ENCODE results near the gene MTHFSD. TPM values are rescaled to one million over a fixed set of nuclear protein-coding genes. Genes with fewer than 3 reads are reported as not detected.
A peak's percentile ranks its signal among the peaks of the same experiment; 100 is the strongest.

The MTHFSD gene
- polyA plus RNA-seq, 1 donor from 2014 or later: 25.0 TPM

DNA sequence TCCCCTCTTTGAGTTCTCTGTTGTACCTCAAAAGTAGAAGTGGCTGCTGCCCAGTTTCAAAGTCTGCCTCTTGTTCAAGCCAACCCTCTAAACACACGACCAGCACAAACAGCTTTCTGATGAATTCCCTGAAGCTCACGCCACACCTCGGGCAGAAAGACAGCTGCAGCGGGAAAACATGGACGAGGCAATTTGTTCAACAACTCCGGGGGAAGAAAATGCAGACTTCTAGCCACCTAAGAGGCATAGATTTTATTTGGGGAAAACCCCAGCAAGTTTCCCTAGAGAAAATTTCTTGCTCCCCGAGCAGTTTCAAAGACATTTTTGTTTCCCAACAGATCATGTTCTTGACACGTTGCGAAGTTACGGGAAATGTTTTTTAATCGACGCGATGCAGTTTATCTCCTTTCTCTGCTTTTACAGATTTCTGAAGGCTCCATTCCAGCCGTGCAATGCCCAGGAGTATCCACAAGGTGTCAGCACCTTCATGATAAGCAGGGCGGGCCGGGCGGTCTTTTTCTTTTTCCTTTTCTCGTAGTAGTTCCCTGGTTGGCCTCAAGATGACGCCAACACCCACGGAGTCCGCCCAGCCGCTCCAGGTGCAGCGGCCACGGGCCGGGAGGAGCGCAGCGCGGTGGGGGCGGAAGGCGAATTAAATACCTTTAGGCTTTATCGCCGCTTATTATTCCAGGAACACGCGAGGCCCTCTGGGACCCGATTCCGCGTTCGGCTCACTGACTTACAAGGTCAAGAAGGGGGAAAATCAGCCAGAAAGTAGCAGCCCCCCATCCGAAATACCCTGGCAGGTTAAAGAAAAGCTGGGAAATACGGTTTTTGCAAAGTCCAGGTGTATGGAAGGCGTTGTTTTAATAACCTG, 8.7 kb upstream of the MTHFSD start:
- Histone ChIP-seq H3K4me2 (ENCODE audit: low read length) (peak overlapping the region; percentile 69), H3K9ac (ENCODE audit: low read length) (no peak overlapping the region), H3K36me3 (ENCODE audit: insufficient read depth, low read length) (no peaks in the 10 kb centered on the region), H3K27me3 (ENCODE audit: insufficient read depth, low read depth, low read length) (peaks cover 46% of the 10 kb centered on the region), H3K27ac (ENCODE audit: low read length) (no peak overlapping the region), H3K79me2 (replicated peaks; ENCODE audit: insufficient read depth, low read length) (no peaks in the 10 kb centered on the region), H4K20me1 (ENCODE audit: insufficient read depth) (no peaks in the 10 kb centered on the region), H2AFZ (ENCODE audit: low read depth, low read length) (no peak overlapping the region), H3K4me3 (ENCODE audit: low read length) (peak overlapping the region; percentile 53), H3K9me2 (ENCODE audit: insufficient read depth, low read length) (no peaks in the 10 kb centered on the region), H3K9me3 (ENCODE audit: low read length) (no peaks in the 10 kb centered on the region), H3F3A (ENCODE audit: insufficient read depth, low read length, poor library complexity, severe bottlenecking) (no peaks in the 10 kb centered on the region)
- TF ChIP-seq, protein P1, sequence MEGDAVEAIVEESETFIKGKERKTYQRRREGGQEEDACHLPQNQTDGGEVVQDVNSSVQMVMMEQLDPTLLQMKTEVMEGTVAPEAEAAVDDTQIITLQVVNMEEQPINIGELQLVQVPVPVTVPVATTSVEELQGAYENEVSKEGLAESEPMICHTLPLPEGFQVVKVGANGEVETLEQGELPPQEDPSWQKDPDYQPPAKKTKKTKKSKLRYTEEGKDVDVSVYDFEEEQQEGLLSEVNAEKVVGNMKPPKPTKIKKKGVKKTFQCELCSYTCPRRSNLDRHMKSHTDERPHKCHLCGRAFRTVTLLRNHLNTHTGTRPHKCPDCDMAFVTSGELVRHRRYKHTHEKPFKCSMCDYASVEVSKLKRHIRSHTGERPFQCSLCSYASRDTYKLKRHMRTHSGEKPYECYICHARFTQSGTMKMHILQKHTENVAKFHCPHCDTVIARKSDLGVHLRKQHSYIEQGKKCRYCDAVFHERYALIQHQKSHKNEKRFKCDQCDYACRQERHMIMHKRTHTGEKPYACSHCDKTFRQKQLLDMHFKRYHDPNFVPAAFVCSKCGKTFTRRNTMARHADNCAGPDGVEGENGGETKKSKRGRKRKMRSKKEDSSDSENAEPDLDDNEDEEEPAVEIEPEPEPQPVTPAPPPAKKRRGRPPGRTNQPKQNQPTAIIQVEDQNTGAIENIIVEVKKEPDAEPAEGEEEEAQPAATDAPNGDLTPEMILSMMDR (IDR thresholded peaks at IDR 0.05; ENCODE audit: poor library complexity, severe bottlenecking): peak; percentile 100
- TF ChIP-seq EZH2 (IDR thresholded peaks at IDR 0.05; ENCODE audit: borderline replicate concordance, insufficient read depth, low read length, poor library complexity, severe bottlenecking): no peak
- TF ChIP-seq, protein P2, sequence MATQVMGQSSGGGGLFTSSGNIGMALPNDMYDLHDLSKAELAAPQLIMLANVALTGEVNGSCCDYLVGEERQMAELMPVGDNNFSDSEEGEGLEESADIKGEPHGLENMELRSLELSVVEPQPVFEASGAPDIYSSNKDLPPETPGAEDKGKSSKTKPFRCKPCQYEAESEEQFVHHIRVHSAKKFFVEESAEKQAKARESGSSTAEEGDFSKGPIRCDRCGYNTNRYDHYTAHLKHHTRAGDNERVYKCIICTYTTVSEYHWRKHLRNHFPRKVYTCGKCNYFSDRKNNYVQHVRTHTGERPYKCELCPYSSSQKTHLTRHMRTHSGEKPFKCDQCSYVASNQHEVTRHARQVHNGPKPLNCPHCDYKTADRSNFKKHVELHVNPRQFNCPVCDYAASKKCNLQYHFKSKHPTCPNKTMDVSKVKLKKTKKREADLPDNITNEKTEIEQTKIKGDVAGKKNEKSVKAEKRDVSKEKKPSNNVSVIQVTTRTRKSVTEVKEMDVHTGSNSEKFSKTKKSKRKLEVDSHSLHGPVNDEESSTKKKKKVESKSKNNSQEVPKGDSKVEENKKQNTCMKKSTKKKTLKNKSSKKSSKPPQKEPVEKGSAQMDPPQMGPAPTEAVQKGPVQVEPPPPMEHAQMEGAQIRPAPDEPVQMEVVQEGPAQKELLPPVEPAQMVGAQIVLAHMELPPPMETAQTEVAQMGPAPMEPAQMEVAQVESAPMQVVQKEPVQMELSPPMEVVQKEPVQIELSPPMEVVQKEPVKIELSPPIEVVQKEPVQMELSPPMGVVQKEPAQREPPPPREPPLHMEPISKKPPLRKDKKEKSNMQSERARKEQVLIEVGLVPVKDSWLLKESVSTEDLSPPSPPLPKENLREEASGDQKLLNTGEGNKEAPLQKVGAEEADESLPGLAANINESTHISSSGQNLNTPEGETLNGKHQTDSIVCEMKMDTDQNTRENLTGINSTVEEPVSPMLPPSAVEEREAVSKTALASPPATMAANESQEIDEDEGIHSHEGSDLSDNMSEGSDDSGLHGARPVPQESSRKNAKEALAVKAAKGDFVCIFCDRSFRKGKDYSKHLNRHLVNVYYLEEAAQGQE (IDR thresholded peaks at IDR 0.05; ENCODE audit: borderline replicate concordance): no peak
- peak; percentile 100 for TF ChIP-seq RAD21 (conservative IDR thresholded peaks at IDR 0.05)
- no peak for TF ChIP-seq TAF1 (IDR thresholded peaks at IDR 0.05; ENCODE audit: low read depth)
- TF ChIP-seq SMC3 (conservative IDR thresholded peaks at IDR 0.05; ENCODE audit: poor library complexity): peak; percentile 100
- TF ChIP-seq MXI1 (conservative IDR thresholded peaks at IDR 0.05; ENCODE audit: poor library complexity, severe bottlenecking): peak; percentile 61
- TF ChIP-seq POLR2AphosphoS5 (IDR thresholded peaks at IDR 0.05): no peak
- peak; percentile 47 for TF ChIP-seq EP300 (conservative IDR thresholded peaks at IDR 0.05; ENCODE audit: poor library complexity, severe bottlenecking)

DNA sequence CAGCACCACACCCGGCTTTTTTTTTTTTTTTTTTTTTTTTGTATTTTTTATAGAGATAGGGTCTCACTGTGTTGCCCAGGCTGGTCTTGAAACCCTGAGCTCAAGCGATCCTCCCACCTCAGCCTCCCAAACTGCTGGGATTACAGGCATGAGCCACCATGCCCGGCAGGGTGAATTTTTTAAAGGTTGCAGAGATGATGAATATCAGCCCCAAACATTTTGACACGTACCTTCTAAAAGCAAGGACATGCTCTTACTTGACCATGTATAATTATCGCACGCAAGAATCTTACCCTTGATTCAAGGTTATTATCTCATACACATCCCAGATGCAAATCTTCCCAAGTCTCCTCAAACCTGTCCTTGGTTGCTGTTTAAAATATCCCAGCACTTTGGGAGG, 7.3 kb upstream of the MTHFSD start:
- Histone ChIP-seq H3F3A (ENCODE audit: insufficient read depth, low read length, poor library complexity, severe bottlenecking) (no peaks in the 10 kb centered on the region), H2AFZ (ENCODE audit: low read depth, low read length) (no peak overlapping the region), H3K9ac (ENCODE audit: low read length) (no peak overlapping the region), H3K4me2 (ENCODE audit: low read length) (no peak overlapping the region), H3K27me3 (ENCODE audit: insufficient read depth, low read depth, low read length) (peaks cover 34% of the 10 kb centered on the region), H4K20me1 (ENCODE audit: insufficient read depth) (no peaks in the 10 kb centered on the region), H3K27ac (ENCODE audit: low read length) (no peak overlapping the region), H3K9me3 (ENCODE audit: low read length) (no peaks in the 10 kb centered on the region), H3K79me2 (replicated peaks; ENCODE audit: insufficient read depth, low read length) (no peaks in the 10 kb centered on the region), H3K9me2 (ENCODE audit: insufficient read depth, low read length) (no peaks in the 10 kb centered on the region), H3K4me3 (ENCODE audit: low read length) (no peak overlapping the region), H3K36me3 (ENCODE audit: insufficient read depth, low read length) (no peaks in the 10 kb centered on the region)
- TF ChIP-seq TAF1 (IDR thresholded peaks at IDR 0.05; ENCODE audit: low read depth) (no peak), MXI1 (conservative IDR thresholded peaks at IDR 0.05; ENCODE audit: poor library complexity, severe bottlenecking) (no peak), SMC3 (conservative IDR thresholded peaks at IDR 0.05; ENCODE audit: poor library complexity) (no peak), EP300 (conservative IDR thresholded peaks at IDR 0.05; ENCODE audit: poor library complexity, severe bottlenecking) (no peak), POLR2AphosphoS5 (IDR thresholded peaks at IDR 0.05) (no peak), EZH2 (IDR thresholded peaks at IDR 0.05; ENCODE audit: borderline replicate concordance, insufficient read depth, low read length, poor library complexity, severe bottlenecking) (no peak), RAD21 (conservative IDR thresholded peaks at IDR 0.05) (no peak)
- TF ChIP-seq, protein P1 (IDR thresholded peaks at IDR 0.05; ENCODE audit: poor library complexity, severe bottlenecking): no peak
- TF ChIP-seq, protein P2 (IDR thresholded peaks at IDR 0.05; ENCODE audit: borderline replicate concordance): no peak
